Tibial nerve (tissue), 4 donors: ENCODE results near the gene GMPR2.

Experiments
- CTCF ChIP-seq, 5 experiments: fragments of 200-600 bp in 3 of 5; fragments of 450-650 bp in 2 of 5; sonication (generic) in 3 of 5; IDR thresholded peaks; one replicate each; pipeline ENCODE4 v1.5.1; 2016 to 2019; ENCODE audit warnings: antibody characterized with exemption in 5 of 5, mild to moderate bottlenecking in 3 of 5, moderate library complexity in 2 of 5
- EP300 ChIP-seq, 2 donors: sonication (generic); formaldehyde crosslinking; IDR thresholded peaks; one replicate each; pipeline ENCODE4 v1.6.1; 2017; ENCODE audit warnings: antibody characterized with exemption in 2 of 2, mild to moderate bottlenecking in 1 of 2

DNA sequence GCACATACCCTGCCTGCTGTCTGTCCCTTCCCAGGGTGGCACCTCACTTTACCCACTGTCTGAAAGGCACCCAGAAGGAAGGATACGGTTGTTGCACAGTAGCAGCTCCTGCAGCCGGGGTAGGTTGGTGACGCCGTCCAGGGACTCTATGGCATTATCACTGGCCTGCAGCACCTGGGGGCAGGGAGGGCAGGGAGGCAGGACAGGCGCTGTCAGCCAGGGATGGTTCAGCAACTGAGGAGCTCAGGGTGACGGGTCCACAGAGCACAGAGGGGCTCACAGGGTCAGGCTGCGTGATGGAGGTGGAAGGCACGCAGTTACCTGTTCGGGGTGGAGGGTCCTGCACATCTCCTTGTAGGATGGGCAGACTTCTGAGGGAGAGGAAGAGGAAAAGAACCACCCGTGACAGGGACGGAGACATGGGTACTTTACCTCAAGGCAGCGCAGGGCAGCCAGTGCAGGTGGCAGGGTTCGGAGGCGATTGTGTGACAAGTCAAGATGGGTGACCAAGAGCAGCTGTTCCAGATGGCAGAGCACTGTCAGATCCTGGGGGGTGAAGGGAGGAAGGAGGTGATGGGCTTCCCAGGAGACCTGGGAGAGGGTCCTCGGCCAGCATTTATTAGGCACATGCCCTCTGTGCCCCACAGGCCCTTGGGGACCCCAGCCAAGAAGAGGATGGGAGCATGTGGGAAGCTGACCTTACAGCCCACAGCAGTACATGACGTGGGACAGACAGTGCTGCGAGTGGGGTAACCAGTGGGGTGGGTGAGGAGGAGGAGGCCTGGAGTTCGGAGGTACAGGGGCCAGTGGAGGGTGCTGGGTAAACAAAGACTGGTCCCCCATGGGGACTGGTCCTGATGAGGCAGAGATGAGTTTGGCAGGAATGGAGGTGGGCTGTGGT, 33.9 kb downstream of the GMPR2 start:
- TF ChIP-seq CTCF (IDR thresholded peaks at IDR 0.05) (no peak), EP300 (IDR thresholded peaks at IDR 0.05) (no peak)
